ENCODE data around the gene KLHL21. TPM values are rescaled to one million over a fixed set of nuclear protein-coding genes. Genes with fewer than 3 reads are reported as not detected.
"Not testable (repeated sequence)": the region's sequence is repeated elsewhere in the genome, so short reads cannot be mapped to it uniquely, and the experiment has no call there.

KLHL21 gene
- total RNA-seq, 2 experiments from 2014 or later, result 22.8 to 23.0 TPM

GRCh38 chr1:6603238-6603914 is 707 bp upstream of the KLHL21 start:
- H3K4me1 Mint-ChIP-seq (ENCODE audit: low read depth), result peaks cover 27% of the 10 kb centered on the region
- no peaks in the 10 kb centered on the region for H3K27me3 Mint-ChIP-seq (ENCODE audit: low read depth)
- peak overlapping the region; percentile 95 for H3K27ac Mint-ChIP-seq
- ChIA-PET POLR2A (interaction anchor here (0.6 to 4.5 kb wide), 13 partner anchors 9 to 211 kb away, joined by 3 to 32 read pairs (median 4); partner anchors contain the start of genes NOL9, PHF13, PLEKHG5 and TAS1R1), CTCF (interaction anchor here (0.7 to 4.7 kb wide), 6 partner anchors 9 to 113 kb away, joined by 3 to 37 read pairs (median 4); partner anchors contain the start of genes NOL9, TAS1R1 and ZBTB48)
- H3K36me3 Mint-ChIP-seq (ENCODE audit: low read depth), result peaks cover 22% of the 10 kb centered on the region
- peak overlapping the region; percentile 77 for H3K4me3 Mint-ChIP-seq
- no peaks in the 10 kb centered on the region for H3K9me3 Mint-ChIP-seq (ENCODE audit: insufficient read depth)
- ATAC-seq, result peak; percentile 32
- DNase-seq, result peak; percentile 66

GRCh38 chr1:6601923-6602668 is 573 bp downstream of the KLHL21 start:
- Mint-ChIP-seq H3K9me3 (ENCODE audit: insufficient read depth) (no peaks in the 10 kb centered on the region), H3K4me1 (ENCODE audit: low read depth) (peaks cover 33% of the 10 kb centered on the region), H3K4me3 (peak overlapping the region; percentile 99), H3K27ac (peak overlapping the region; percentile 93), H3K36me3 (ENCODE audit: low read depth) (peaks cover 30% of the 10 kb centered on the region), H3K27me3 (ENCODE audit: low read depth) (no peaks in the 10 kb centered on the region)
- ChIA-PET POLR2A (interaction anchor here (0.5 to 4.5 kb wide), 6 partner anchors 13 to 182 kb away, joined by 3 to 32 read pairs (median 4); partner anchors contain the start of genes NOL9, TAS1R1 and ZBTB48), CTCF (interaction anchor here (0.7 to 4.7 kb wide), 9 partner anchors 9 to 111 kb away, joined by 3 to 37 read pairs (median 3); partner anchors contain the start of genes NOL9, TAS1R1 and ZBTB48)
- no peak for DNase-seq
- ATAC-seq, result peak; percentile 45

- POLR2A ChIA-PET, result interaction anchor here (0.8 to 4.5 kb wide), 6 partner anchors 12 to 183 kb away, joined by 3 to 32 read pairs (median 4); partner anchors contain the start of genes NOL9, TAS1R1 and ZBTB48
- Mint-ChIP-seq H3K4me1 (ENCODE audit: low read depth) (peaks cover 34% of the 10 kb centered on the region), H3K36me3 (ENCODE audit: low read depth) (peaks cover 35% of the 10 kb centered on the region), H3K4me3 (peak overlapping the region; percentile 99), H3K9me3 (ENCODE audit: insufficient read depth) (no peaks in the 10 kb centered on the region), H3K27me3 (ENCODE audit: low read depth) (no peaks in the 10 kb centered on the region), H3K27ac (peak overlapping the region; percentile 93)
- CTCF ChIA-PET, result interaction anchor here (0.9 to 4.7 kb wide), 11 partner anchors 8 to 110 kb away, joined by 3 to 37 read pairs (median 4); partner anchors contain the start of genes NOL9, TAS1R1 and ZBTB48
- ATAC-seq (peak; percentile 42), DNase-seq (peak; percentile 79)
Observed at GRCh38 chr1:6601049-6601922, 1.4 kb downstream of the KLHL21 start.

- H3K4me1 Mint-ChIP-seq (ENCODE audit: low read depth), result peaks cover 38% of the 10 kb centered on the region
- H3K36me3 Mint-ChIP-seq (ENCODE audit: low read depth), result peaks cover 42% of the 10 kb centered on the region
- no peaks in the 10 kb centered on the region for H3K9me3 Mint-ChIP-seq (ENCODE audit: insufficient read depth)
- H3K27ac Mint-ChIP-seq, result peak overlapping the region; percentile 93
- POLR2A ChIA-PET, result interaction anchor here (0.5 to 4.5 kb wide), 8 partner anchors 13 to 573 kb away, joined by 3 to 15 read pairs (median 3); partner anchors contain the start of genes NOL9, TAS1R1 and ZBTB48
- H3K4me3 Mint-ChIP-seq, result peak overlapping the region; percentile 99
- CTCF ChIA-PET, result interaction anchor here (1.1 to 4.7 kb wide), 8 partner anchors 8 to 67 kb away, joined by 3 to 37 read pairs (median 4); partner anchors contain the start of genes NOL9, TAS1R1 and ZBTB48
- H3K27me3 Mint-ChIP-seq (ENCODE audit: low read depth), result no peaks in the 10 kb centered on the region
- no peak for DNase-seq
- ATAC-seq, result no peak
Observed at GRCh38 chr1:6600410-6601048, 2.1 kb downstream of the KLHL21 start.

DNA sequence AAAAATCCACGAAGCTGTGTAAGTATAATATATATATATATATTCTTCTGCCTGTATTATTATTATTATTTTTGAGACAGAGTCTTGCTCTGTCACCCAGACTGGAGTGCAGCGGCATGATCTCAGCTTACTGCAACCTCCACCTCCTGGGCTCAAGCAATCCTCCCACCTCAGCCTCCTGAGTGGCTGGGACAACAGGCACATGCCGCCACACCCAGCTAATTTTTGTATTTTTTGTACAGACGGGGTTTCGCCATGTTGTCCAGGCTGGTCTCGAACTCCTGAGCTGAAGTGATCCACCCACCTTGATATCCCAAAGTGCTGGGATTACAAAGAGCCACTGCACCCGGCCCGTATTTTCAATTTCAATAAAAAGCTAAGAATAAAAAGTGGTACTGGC is 2.7 kb downstream of the KLHL21 start:
- H3K36me3 Mint-ChIP-seq (ENCODE audit: low read depth), result peaks cover 48% of the 10 kb centered on the region
- H3K27ac Mint-ChIP-seq, result peak overlapping the region; percentile 93
- not testable (repeated sequence) for ATAC-seq; DNase-seq; H3K9me3 Mint-ChIP-seq (ENCODE audit: insufficient read depth); H3K27me3 Mint-ChIP-seq (ENCODE audit: low read depth)
- peak overlapping the region; percentile 99 for H3K4me3 Mint-ChIP-seq
- CTCF ChIA-PET, result interaction anchor here (1.1 to 4.7 kb wide), 8 partner anchors 9 to 67 kb away, joined by 3 to 37 read pairs (median 4); partner anchors contain the start of genes NOL9, TAS1R1 and ZBTB48
- H3K4me1 Mint-ChIP-seq (ENCODE audit: low read depth), result peaks cover 41% of the 10 kb centered on the region
- POLR2A ChIA-PET, result interaction anchor here (0.5 to 4.5 kb wide), 7 partner anchors 13 to 573 kb away, joined by 3 to 15 read pairs (median 3); partner anchors contain the start of genes NOL9, TAS1R1 and ZBTB48

GRCh38 chr1:6599141-6599975 is 3.3 kb downstream of the KLHL21 start:
- peak; percentile 71 for DNase-seq
- H3K4me3 Mint-ChIP-seq, result peak overlapping the region; percentile 99
- H3K27me3 Mint-ChIP-seq (ENCODE audit: low read depth), result no peaks in the 10 kb centered on the region
- CTCF ChIA-PET, result interaction anchor here (1.1 to 4.7 kb wide), 8 partner anchors 8 to 47 kb away, joined by 3 to 37 read pairs (median 4); partner anchors contain the start of genes NOL9, TAS1R1 and ZBTB48
- H3K9me3 Mint-ChIP-seq (ENCODE audit: insufficient read depth), result no peaks in the 10 kb centered on the region
- peak; percentile 16 for ATAC-seq
- H3K36me3 Mint-ChIP-seq (ENCODE audit: low read depth), result peaks cover 52% of the 10 kb centered on the region
- H3K27ac Mint-ChIP-seq, result peak overlapping the region; percentile 89
- peaks cover 40% of the 10 kb centered on the region for H3K4me1 Mint-ChIP-seq (ENCODE audit: low read depth)
- POLR2A ChIA-PET, result interaction anchor here (1.0 to 4.5 kb wide), 6 partner anchors 12 to 108 kb away, joined by 3 to 15 read pairs (median 3); partner anchors contain the start of genes NOL9, TAS1R1 and ZBTB48

DNA sequence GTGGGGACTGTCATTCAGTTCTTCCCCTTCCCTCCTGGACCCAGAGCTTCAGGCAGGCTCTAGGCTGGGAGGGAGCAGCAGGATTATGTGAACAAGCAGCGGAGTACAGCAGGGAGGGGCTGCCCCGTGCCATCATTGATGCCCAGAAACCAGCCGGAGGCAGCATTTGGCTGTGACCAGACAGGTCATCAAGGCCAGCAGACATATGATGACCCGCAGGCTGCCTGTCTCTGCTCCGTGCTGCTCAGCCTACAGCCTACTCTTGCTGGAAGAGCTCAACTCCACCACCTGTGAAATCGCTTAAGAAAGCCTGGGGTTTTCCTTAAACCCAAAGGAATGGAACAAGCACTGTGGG is 4.9 kb downstream of the KLHL21 start:
- no peaks in the 10 kb centered on the region for H3K27me3 Mint-ChIP-seq (ENCODE audit: low read depth)
- DNase-seq, result no peak
- H3K27ac Mint-ChIP-seq, result peak overlapping the region; percentile 49
- no peaks in the 10 kb centered on the region for H3K9me3 Mint-ChIP-seq (ENCODE audit: insufficient read depth)
- no peak for ATAC-seq
- peaks cover 63% of the 10 kb centered on the region for H3K36me3 Mint-ChIP-seq (ENCODE audit: low read depth)
- peaks cover 40% of the 10 kb centered on the region for H3K4me1 Mint-ChIP-seq (ENCODE audit: low read depth)
- ChIA-PET CTCF (interaction anchor here (1.0 kb wide), 1 partner anchor 9 kb away, joined by 3 read pairs; no protein-coding TSS in a partner anchor), POLR2A (no interaction called here)
- no peak overlapping the region for H3K4me3 Mint-ChIP-seq

- H3K27ac Mint-ChIP-seq, result peak overlapping the region; percentile 15
- DNase-seq (no peak), ATAC-seq (no peak)
- peaks cover 46% of the 10 kb centered on the region for H3K4me1 Mint-ChIP-seq (ENCODE audit: low read depth)
- no peaks in the 10 kb centered on the region for H3K9me3 Mint-ChIP-seq (ENCODE audit: insufficient read depth)
- CTCF ChIA-PET, result interaction anchor here (1.0 kb wide), 1 partner anchor 8 kb away, joined by 3 read pairs; no protein-coding TSS in a partner anchor
- no peak overlapping the region for H3K4me3 Mint-ChIP-seq
- POLR2A ChIA-PET, result no interaction called here
- peaks cover 66% of the 10 kb centered on the region for H3K36me3 Mint-ChIP-seq (ENCODE audit: low read depth)
- no peaks in the 10 kb centered on the region for H3K27me3 Mint-ChIP-seq (ENCODE audit: low read depth)
Observed at GRCh38 chr1:6596886-6597776, 5.5 kb downstream of the KLHL21 start.

DNA sequence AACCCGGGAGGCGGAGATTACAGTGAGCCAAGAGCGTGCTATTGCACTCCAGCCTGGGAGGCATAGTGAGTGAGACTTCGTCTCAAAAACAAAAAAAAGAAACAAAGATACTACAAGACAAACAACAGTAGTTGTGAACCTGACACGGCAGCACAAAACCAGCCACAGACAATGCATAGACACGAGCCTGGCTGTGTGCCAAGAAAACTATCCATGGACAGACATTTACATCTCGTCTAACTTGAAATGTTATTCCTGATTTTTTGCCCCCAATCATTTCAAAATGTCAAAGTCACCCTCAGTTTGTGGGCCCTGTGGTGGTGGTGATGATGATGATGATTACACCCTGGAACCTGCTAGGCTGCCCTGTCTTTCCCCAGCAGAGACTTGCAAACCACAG is 6.3 kb downstream of the KLHL21 start:
- Mint-ChIP-seq H3K36me3 (ENCODE audit: low read depth) (peaks cover 64% of the 10 kb centered on the region), H3K27me3 (ENCODE audit: low read depth) (no peaks in the 10 kb centered on the region), H3K4me3 (no peak overlapping the region), H3K4me1 (ENCODE audit: low read depth) (peaks cover 54% of the 10 kb centered on the region), H3K27ac (no peak overlapping the region), H3K9me3 (ENCODE audit: insufficient read depth) (no peaks in the 10 kb centered on the region)
- ATAC-seq (no peak), DNase-seq (no peak)
- ChIA-PET POLR2A (no interaction called here), CTCF (no interaction called here)
